ENCODE data around the gene ADAMTS15. TPM values are rescaled to one million over a fixed set of nuclear protein-coding genes. Genes with fewer than 3 reads are reported as not detected.

ADAMTS15 gene
- total RNA-seq, 2 donors from 2014 or later: 6.3 to 20.7 TPM

- intact Hi-C loops (cut with DNase I): no loop called here
- no peak for DNase-seq (ENCODE audit: low spot score)
These were observed 68.4 kb downstream of the ADAMTS15 start for GRCh38 chr11:130516554-130517505.

GRCh38 chr11:130518164-130518680 lies 69.8 kb downstream of the ADAMTS15 start:
- no peak for DNase-seq (ENCODE audit: low spot score)
- intact Hi-C loops (cut with DNase I): no loop called here

- intact Hi-C loops (cut with DNase I): no loop called here
- no peak for DNase-seq (ENCODE audit: low spot score)
These were observed 70.9 kb downstream of the ADAMTS15 start for GRCh38 chr11:130519128-130519932.

GRCh38 chr11:130520271-130520671 lies 71.8 kb downstream of the ADAMTS15 start:
- intact Hi-C loops (cut with DNase I): no loop called here
- peak; percentile 85 for DNase-seq (ENCODE audit: low spot score)

GRCh38 chr11:130522284-130522961 lies 74.0 kb downstream of the ADAMTS15 start:
- intact Hi-C loops (cut with DNase I): no loop called here
- DNase-seq (ENCODE audit: low spot score): peak; percentile 97

- no peak for DNase-seq (ENCODE audit: low spot score)
- intact Hi-C loops (cut with DNase I): no loop called here
These were observed 74.7 kb downstream of the ADAMTS15 start for GRCh38 chr11:130523166-130523565.

- no peak for DNase-seq (ENCODE audit: low spot score)
- intact Hi-C loops (cut with DNase I): no loop called here
These were observed 75.2 kb downstream of the ADAMTS15 start for GRCh38 chr11:130523609-130524008.

- DNase-seq (ENCODE audit: low spot score): no peak
- intact Hi-C loops (cut with DNase I): no loop called here
These were observed 75.8 kb downstream of the ADAMTS15 start for GRCh38 chr11:130524132-130524790.

GRCh38 chr11:130525307-130525706 lies 76.9 kb downstream of the ADAMTS15 start:
- no peak for DNase-seq (ENCODE audit: low spot score)
- intact Hi-C loops (cut with DNase I): no loop called here

Other genes starting within 250 kb of the ADAMTS15 start
- 10 to 100 TPM; 24.2 to 30.5 TPM for gene ZBTB44, start 133.7 kb upstream of the ADAMTS15 start, total RNA-seq
- gene ADAMTS8, start 20.0 kb upstream of the ADAMTS15 start, total RNA-seq: 1 to 10 TPM in 1 of 2 donors, under 1 TPM in 1; 0.86 to 3.4 TPM